ENCODE data around the gene XDH.

XDH gene

DNA sequence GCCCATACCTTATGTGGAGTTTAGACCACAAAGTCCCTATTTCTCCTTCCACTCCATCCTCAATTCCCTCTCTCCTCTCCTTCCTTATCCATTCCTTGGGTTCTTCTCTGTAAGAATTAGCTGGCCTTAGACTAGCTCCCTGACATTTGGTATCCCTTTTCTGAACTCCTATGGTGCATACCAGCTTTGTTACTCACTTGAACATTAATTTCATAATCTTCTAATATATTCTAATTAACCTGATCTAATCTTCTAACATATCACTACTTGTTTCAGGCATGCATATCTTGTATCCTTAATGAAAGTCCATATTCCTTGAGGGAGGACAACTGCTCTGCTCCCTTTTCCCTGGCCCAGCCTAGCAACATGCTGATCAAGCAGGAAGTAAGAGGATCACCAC lies 114.2 kb downstream of the XDH start:
- no peak overlapping the region for H3K4me2 ChIP-seq (ENCODE audit: low read length)
- no peaks in the 10 kb centered on the region for H3K36me3 ChIP-seq (ENCODE audit: control insufficient read depth, low read length)
- no peaks in the 10 kb centered on the region for H3K9me3 ChIP-seq (ENCODE audit: control insufficient read depth, insufficient read depth, low read length)
- no peaks in the 10 kb centered on the region for H4K20me1 ChIP-seq (ENCODE audit: control insufficient read depth, insufficient read depth, low read depth, low read length)
- H3K9me2 ChIP-seq (replicated peaks; ENCODE audit: control insufficient read depth, low read length): no peaks in the 10 kb centered on the region
- no peaks in the 10 kb centered on the region for H3F3A ChIP-seq (ENCODE audit: control insufficient read depth, insufficient read depth)
- no peak overlapping the region for H3K27ac ChIP-seq (ENCODE audit: low read depth, low read length)
- TF ChIP-seq, protein P1, sequence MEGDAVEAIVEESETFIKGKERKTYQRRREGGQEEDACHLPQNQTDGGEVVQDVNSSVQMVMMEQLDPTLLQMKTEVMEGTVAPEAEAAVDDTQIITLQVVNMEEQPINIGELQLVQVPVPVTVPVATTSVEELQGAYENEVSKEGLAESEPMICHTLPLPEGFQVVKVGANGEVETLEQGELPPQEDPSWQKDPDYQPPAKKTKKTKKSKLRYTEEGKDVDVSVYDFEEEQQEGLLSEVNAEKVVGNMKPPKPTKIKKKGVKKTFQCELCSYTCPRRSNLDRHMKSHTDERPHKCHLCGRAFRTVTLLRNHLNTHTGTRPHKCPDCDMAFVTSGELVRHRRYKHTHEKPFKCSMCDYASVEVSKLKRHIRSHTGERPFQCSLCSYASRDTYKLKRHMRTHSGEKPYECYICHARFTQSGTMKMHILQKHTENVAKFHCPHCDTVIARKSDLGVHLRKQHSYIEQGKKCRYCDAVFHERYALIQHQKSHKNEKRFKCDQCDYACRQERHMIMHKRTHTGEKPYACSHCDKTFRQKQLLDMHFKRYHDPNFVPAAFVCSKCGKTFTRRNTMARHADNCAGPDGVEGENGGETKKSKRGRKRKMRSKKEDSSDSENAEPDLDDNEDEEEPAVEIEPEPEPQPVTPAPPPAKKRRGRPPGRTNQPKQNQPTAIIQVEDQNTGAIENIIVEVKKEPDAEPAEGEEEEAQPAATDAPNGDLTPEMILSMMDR (IDR thresholded peaks at IDR 0.05; ENCODE audit: low read depth, low read length, poor library complexity, severe bottlenecking): no peak
- TF ChIP-seq EZH2phosphoT487 (IDR thresholded peaks at IDR 0.05; ENCODE audit: borderline replicate concordance, low read length): no peak
- H3K4me1 ChIP-seq (ENCODE audit: control insufficient read depth, low read length): no peaks in the 10 kb centered on the region
- no peak overlapping the region for H3K4me3 ChIP-seq (ENCODE audit: low read length)
- H3K27me3 ChIP-seq (ENCODE audit: control insufficient read depth, low read length): peaks cover 8% of the 10 kb centered on the region; the same call in 1 of the 2 replicates
- H3K79me2 ChIP-seq (ENCODE audit: control insufficient read depth, low read length): no peaks in the 10 kb centered on the region

DNA sequence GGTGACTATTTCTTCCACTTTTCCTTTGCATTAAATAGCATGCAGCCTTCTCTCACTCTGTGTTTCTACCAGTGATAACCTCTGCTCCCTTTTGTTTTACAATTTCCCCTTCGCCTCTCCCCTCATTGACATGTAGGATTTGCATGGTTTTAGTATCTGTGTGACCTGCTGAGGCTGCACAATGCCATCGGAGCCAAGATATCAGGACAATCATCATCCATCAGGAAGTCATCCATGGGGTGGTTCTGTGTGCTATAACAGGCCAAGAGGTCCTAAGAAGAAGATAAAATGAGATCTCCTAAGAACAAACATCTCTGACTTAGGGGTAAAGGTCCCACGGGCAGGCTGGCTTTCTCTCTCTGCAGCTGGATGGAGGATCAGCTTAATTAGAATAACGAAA lies 115.0 kb downstream of the XDH start:
- no peak overlapping the region for H3K4me2 ChIP-seq (ENCODE audit: low read length)
- H3K9me3 ChIP-seq (ENCODE audit: control insufficient read depth, insufficient read depth, low read length): no peaks in the 10 kb centered on the region
- H3K4me3 ChIP-seq (ENCODE audit: low read length): no peak overlapping the region
- no peaks in the 10 kb centered on the region for H3K4me1 ChIP-seq (ENCODE audit: control insufficient read depth, low read length)
- peaks cover 6% of the 10 kb centered on the region; the same call in 1 of the 2 replicates for H3K27me3 ChIP-seq (ENCODE audit: control insufficient read depth, low read length)
- no peaks in the 10 kb centered on the region for H3K36me3 ChIP-seq (ENCODE audit: control insufficient read depth, low read length)
- TF ChIP-seq EZH2phosphoT487 (IDR thresholded peaks at IDR 0.05; ENCODE audit: borderline replicate concordance, low read length): no peak
- TF ChIP-seq, protein P1 (IDR thresholded peaks at IDR 0.05; ENCODE audit: low read depth, low read length, poor library complexity, severe bottlenecking): no peak
- no peaks in the 10 kb centered on the region for H3F3A ChIP-seq (ENCODE audit: control insufficient read depth, insufficient read depth)
- H3K27ac ChIP-seq (ENCODE audit: low read depth, low read length): no peak overlapping the region
- H3K79me2 ChIP-seq (ENCODE audit: control insufficient read depth, low read length): no peaks in the 10 kb centered on the region
- no peaks in the 10 kb centered on the region for H3K9me2 ChIP-seq (replicated peaks; ENCODE audit: control insufficient read depth, low read length)
- H4K20me1 ChIP-seq (ENCODE audit: control insufficient read depth, insufficient read depth, low read depth, low read length): no peaks in the 10 kb centered on the region

DNA sequence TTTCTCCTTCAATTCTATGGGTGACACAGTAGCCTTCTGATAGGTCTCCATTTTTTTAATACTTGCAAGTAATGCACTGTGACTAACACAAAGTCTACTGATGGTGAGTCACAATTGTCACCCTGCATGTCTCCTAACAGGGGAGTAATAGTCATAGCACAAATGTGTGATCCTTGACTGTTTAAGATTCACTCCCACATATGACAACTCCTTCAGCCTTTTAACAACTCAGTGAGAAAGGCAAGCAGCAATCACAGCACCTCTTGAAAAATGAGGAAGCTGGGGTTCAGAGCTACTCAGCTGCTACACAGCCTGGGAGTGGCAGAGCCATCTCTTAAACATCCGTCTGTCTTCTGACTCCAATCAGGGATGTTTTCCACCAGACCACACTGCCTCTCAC lies 116.8 kb downstream of the XDH start:
- TF ChIP-seq, protein P1 (IDR thresholded peaks at IDR 0.05; ENCODE audit: low read depth, low read length, poor library complexity, severe bottlenecking): no peak
- no peak for TF ChIP-seq EZH2phosphoT487 (IDR thresholded peaks at IDR 0.05; ENCODE audit: borderline replicate concordance, low read length)
- no peaks in the 10 kb centered on the region for H3K9me3 ChIP-seq (ENCODE audit: control insufficient read depth, insufficient read depth, low read length)

More for the DNA sequence above, 116.8 kb downstream of the XDH start:
- H3K4me1 ChIP-seq (ENCODE audit: control insufficient read depth, low read length): no peaks in the 10 kb centered on the region
- no peak overlapping the region for H3K4me3 ChIP-seq (ENCODE audit: low read length)
- H3K27ac ChIP-seq (ENCODE audit: low read depth, low read length): no peak overlapping the region
- no peak overlapping the region for H3K4me2 ChIP-seq (ENCODE audit: low read length)
- no peaks in the 10 kb centered on the region for H3F3A ChIP-seq (ENCODE audit: control insufficient read depth, insufficient read depth)
- H3K36me3 ChIP-seq (ENCODE audit: control insufficient read depth, low read length): no peaks in the 10 kb centered on the region
- H3K27me3 ChIP-seq (ENCODE audit: control insufficient read depth, low read length): peaks cover 6% of the 10 kb centered on the region; the same call in 1 of the 2 replicates
- H3K9me2 ChIP-seq (replicated peaks; ENCODE audit: control insufficient read depth, low read length): no peaks in the 10 kb centered on the region
- no peaks in the 10 kb centered on the region for H3K79me2 ChIP-seq (ENCODE audit: control insufficient read depth, low read length)
- no peaks in the 10 kb centered on the region for H4K20me1 ChIP-seq (ENCODE audit: control insufficient read depth, insufficient read depth, low read depth, low read length)

Measured in DOHH2 (cell line).